ENCODE data around the gene ART5. TPM values are rescaled to one million over a fixed set of nuclear protein-coding genes. Genes with fewer than 3 reads are reported as not detected.
"Not testable (repeated sequence)": the region's sequence is repeated elsewhere in the genome, so short reads cannot be mapped to it uniquely, and the experiment has no call there.

Gene ART5
- total and polyA plus RNA-seq, 2 donors from 2014 or later = 2.8 TPM; not detected in 1

- Histone ChIP-seq H3K36me3 (ENCODE audit: control insufficient read depth in 2 of 3, insufficient read depth in 3 of 3, low read length in 3 of 3) (no peaks in the 10 kb centered on the region), H3K27me3 (ENCODE audit: control insufficient read depth, insufficient read depth, low read length) (no peaks in the 10 kb centered on the region), H3K27ac (ENCODE audit: low read depth in 2 of 2, low read length in 2 of 2) (no peak overlapping the region), H3K4me1 (ENCODE audit: control insufficient read depth in 2 of 3, insufficient read depth in 2 of 3, low read depth in 1 of 3, low read length in 3 of 3) (no peaks in the 10 kb centered on the region), H3K9ac (ENCODE audit: low read length in 3 of 3) (no peak overlapping the region), H3K9me3 (ENCODE audit: control insufficient read depth in 2 of 3, insufficient read depth in 1 of 3, low read length in 3 of 3) (no peaks in the 10 kb centered on the region), H3K4me3 (ENCODE audit: low read length in 3 of 3) (no peak overlapping the region)
- FAIRE-seq (no peak), DNase-seq (no peak)
- no peak for TF ChIP-seq CTCF (IDR thresholded peaks at IDR 0.05; ENCODE audit: borderline replicate concordance, extremely low read depth, insufficient read depth)
- intact Hi-C loops (cut with DNase I) = no loop called here
Measured at GRCh38 chr11:3605771-3606203, 36.0 kb downstream of the ART5 start.

GRCh38 chr11:3605283-3605662 lies 36.5 kb downstream of the ART5 start:
- no peak overlapping the region for H3K27ac ChIP-seq (ENCODE audit: low read depth in 2 of 2, low read length in 2 of 2)
- H3K4me1 ChIP-seq (ENCODE audit: control insufficient read depth in 2 of 3, insufficient read depth in 2 of 3, low read depth in 1 of 3, low read length in 3 of 3) = no peaks in the 10 kb centered on the region
- no peak overlapping the region for H3K9ac ChIP-seq (ENCODE audit: low read length in 3 of 3)
- no peak for FAIRE-seq
- H3K27me3 ChIP-seq (ENCODE audit: control insufficient read depth, insufficient read depth, low read length) = no peaks in the 10 kb centered on the region
- no peaks in the 10 kb centered on the region for H3K36me3 ChIP-seq (ENCODE audit: control insufficient read depth in 2 of 3, insufficient read depth in 3 of 3, low read length in 3 of 3)
- TF ChIP-seq CTCF (IDR thresholded peaks at IDR 0.05; ENCODE audit: borderline replicate concordance, extremely low read depth, insufficient read depth) = no peak
- intact Hi-C loops (cut with DNase I) = no loop called here
- DNase-seq = no peak
- H3K4me3 ChIP-seq (ENCODE audit: low read length in 3 of 3) = no peak overlapping the region
- no peaks in the 10 kb centered on the region for H3K9me3 ChIP-seq (ENCODE audit: control insufficient read depth in 2 of 3, insufficient read depth in 1 of 3, low read length in 3 of 3)

GRCh38 chr11:3604167-3604566 lies 37.6 kb downstream of the ART5 start:
- Histone ChIP-seq H3K9me3 (ENCODE audit: control insufficient read depth in 2 of 3, insufficient read depth in 1 of 3, low read length in 3 of 3) (no peaks in the 10 kb centered on the region), H3K27ac (ENCODE audit: low read depth in 2 of 2, low read length in 2 of 2) (no peak overlapping the region), H3K36me3 (ENCODE audit: control insufficient read depth in 2 of 3, insufficient read depth in 3 of 3, low read length in 3 of 3) (no peaks in the 10 kb centered on the region), H3K4me1 (ENCODE audit: control insufficient read depth in 2 of 3, insufficient read depth in 2 of 3, low read depth in 1 of 3, low read length in 3 of 3) (no peaks in the 10 kb centered on the region), H3K27me3 (ENCODE audit: control insufficient read depth, insufficient read depth, low read length) (no peaks in the 10 kb centered on the region), H3K9ac (ENCODE audit: low read length in 3 of 3) (no peak overlapping the region), H3K4me3 (ENCODE audit: low read length in 3 of 3) (no peak overlapping the region)
- no peak for TF ChIP-seq CTCF (IDR thresholded peaks at IDR 0.05; ENCODE audit: borderline replicate concordance, extremely low read depth, insufficient read depth)
- no peak for DNase-seq
- FAIRE-seq = no peak
- intact Hi-C loops (cut with DNase I) = no loop called here

- DNase-seq; H3K9me3 ChIP-seq (ENCODE audit: control insufficient read depth in 2 of 3, insufficient read depth in 1 of 3, low read length in 3 of 3); H3K9ac ChIP-seq (ENCODE audit: low read length in 3 of 3); H3K4me3 ChIP-seq (ENCODE audit: low read length in 3 of 3); H3K27ac ChIP-seq (ENCODE audit: low read depth in 2 of 2, low read length in 2 of 2); H3K4me1 ChIP-seq (ENCODE audit: control insufficient read depth in 2 of 3, insufficient read depth in 2 of 3, low read depth in 1 of 3, low read length in 3 of 3); FAIRE-seq; intact Hi-C loops (cut with DNase I); H3K36me3 ChIP-seq (ENCODE audit: control insufficient read depth in 2 of 3, insufficient read depth in 3 of 3, low read length in 3 of 3); H3K27me3 ChIP-seq (ENCODE audit: control insufficient read depth, insufficient read depth, low read length): not testable (repeated sequence)
Measured at GRCh38 chr11:3600201-3600600, 41.6 kb downstream of the ART5 start.

GRCh38 chr11:3597743-3598142 lies 44.0 kb downstream of the ART5 start:
- DNase-seq; intact Hi-C loops (cut with DNase I); FAIRE-seq: not testable (repeated sequence)

GRCh38 chr11:3591326-3591725 lies 50.5 kb downstream of the ART5 start:
- H3K36me3 ChIP-seq (ENCODE audit: control insufficient read depth in 2 of 3, insufficient read depth in 3 of 3, low read length in 3 of 3); intact Hi-C loops (cut with DNase I); H3K27ac ChIP-seq (ENCODE audit: low read depth in 2 of 2, low read length in 2 of 2); H3K4me1 ChIP-seq (ENCODE audit: control insufficient read depth in 2 of 3, insufficient read depth in 2 of 3, low read depth in 1 of 3, low read length in 3 of 3); DNase-seq; FAIRE-seq; H3K27me3 ChIP-seq (ENCODE audit: control insufficient read depth, insufficient read depth, low read length); H3K9ac ChIP-seq (ENCODE audit: low read length in 3 of 3); H3K9me3 ChIP-seq (ENCODE audit: control insufficient read depth in 2 of 3, insufficient read depth in 1 of 3, low read length in 3 of 3); H3K4me3 ChIP-seq (ENCODE audit: low read length in 3 of 3): not testable (repeated sequence)

More at GRCh38 chr11:3597743-3598142, 44.0 kb downstream of the ART5 start:
- not testable (repeated sequence) for H3K4me1 ChIP-seq (ENCODE audit: control insufficient read depth in 2 of 3, insufficient read depth in 2 of 3, low read depth in 1 of 3, low read length in 3 of 3); H3K27me3 ChIP-seq (ENCODE audit: control insufficient read depth, insufficient read depth, low read length); H3K27ac ChIP-seq (ENCODE audit: low read depth in 2 of 2, low read length in 2 of 2); H3K36me3 ChIP-seq (ENCODE audit: control insufficient read depth in 2 of 3, insufficient read depth in 3 of 3, low read length in 3 of 3); H3K9ac ChIP-seq (ENCODE audit: low read length in 3 of 3); H3K4me3 ChIP-seq (ENCODE audit: low read length in 3 of 3); H3K9me3 ChIP-seq (ENCODE audit: control insufficient read depth in 2 of 3, insufficient read depth in 1 of 3, low read length in 3 of 3)

All from kidney (tissue), 14 donors.